ENCODE results near the gene FUT6.
A peak's percentile ranks its signal among the peaks of the same experiment; 100 is the strongest.

FUT6 gene

GRCh38 chr19:5827342-5827890, 12.1 kb downstream of the FUT6 start:
- H3K27ac Mint-ChIP-seq, result peak overlapping the region; percentile 4
- H3K4me1 Mint-ChIP-seq, result peaks cover 15 to 23% of the 10 kb centered on the region in 2 donors
- no peak for ATAC-seq (replicated peaks)
- H3K27me3 Mint-ChIP-seq, result peaks cover 9 to 28% of the 10 kb centered on the region in 2 donors
- H3K36me3 Mint-ChIP-seq, result peaks cover 6 to 8% of the 10 kb centered on the region in 2 donors
- H3K9me3 Mint-ChIP-seq, result no peaks in the 10 kb centered on the region
- DNase-seq, result no peak
- H3K4me3 Mint-ChIP-seq, result peak overlapping the region; percentile 89 to 100

GRCh38 chr19:5826531-5827341, 12.8 kb downstream of the FUT6 start:
- no peak for DNase-seq
- Mint-ChIP-seq H3K4me1 (peaks cover 15 to 23% of the 10 kb centered on the region in 2 donors), H3K27ac (peak overlapping the region; percentile 67), H3K36me3 (peaks cover 6 to 8% of the 10 kb centered on the region in 2 donors), H3K9me3 (no peaks in the 10 kb centered on the region), H3K27me3 (peaks cover 9 to 22% of the 10 kb centered on the region in 2 donors), H3K4me3 (peak overlapping the region; percentile 89 to 100)
- ATAC-seq (replicated peaks), result no peak

- ATAC-seq (replicated peaks) (no peak), DNase-seq (no peak)
- no peak overlapping the region for H3K4me3 Mint-ChIP-seq
- peaks cover 4 to 9% of the 10 kb centered on the region in 2 donors for H3K36me3 Mint-ChIP-seq
- H3K27ac Mint-ChIP-seq, result no peak overlapping the region
- H3K4me1 Mint-ChIP-seq, result peaks cover 14 to 22% of the 10 kb centered on the region in 2 donors
- peaks cover 11 to 25% of the 10 kb centered on the region in 2 donors for H3K27me3 Mint-ChIP-seq
- no peaks in the 10 kb centered on the region for H3K9me3 Mint-ChIP-seq
These were observed 14.3 kb downstream of the FUT6 start for GRCh38 chr19:5825178-5825577.

- Mint-ChIP-seq H3K4me3 (no peak overlapping the region), H3K9me3 (no peaks in the 10 kb centered on the region), H3K4me1 (peaks cover 12 to 19% of the 10 kb centered on the region in 2 donors), H3K27me3 (peaks cover 8 to 24% of the 10 kb centered on the region in 2 donors), H3K36me3 (peaks cover 2 to 6% of the 10 kb centered on the region in 2 donors), H3K27ac (no peak overlapping the region)
- DNase-seq (no peak), ATAC-seq (replicated peaks) (no peak)
These were observed 14.8 kb downstream of the FUT6 start for GRCh38 chr19:5824751-5825150.

GRCh38 chr19:5823579-5824281, 15.8 kb downstream of the FUT6 start:
- ATAC-seq (replicated peaks) (no peak), DNase-seq (no peak)
- H3K9me3 Mint-ChIP-seq, result no peaks in the 10 kb centered on the region
- no peak overlapping the region for H3K4me3 Mint-ChIP-seq
- peaks cover 8 to 27% of the 10 kb centered on the region in 2 donors for H3K27me3 Mint-ChIP-seq
- no peak overlapping the region for H3K27ac Mint-ChIP-seq
- peaks cover 12 to 19% of the 10 kb centered on the region in 2 donors for H3K4me1 Mint-ChIP-seq
- H3K36me3 Mint-ChIP-seq, result peaks cover 2 to 6% of the 10 kb centered on the region in 2 donors

GRCh38 chr19:5822181-5822844, 17.2 kb downstream of the FUT6 start:
- Mint-ChIP-seq H3K27ac (no peak overlapping the region), H3K27me3 (peaks cover 8 to 30% of the 10 kb centered on the region in 2 donors), H3K4me1 (peaks cover 9 to 11% of the 10 kb centered on the region in 2 donors), H3K9me3 (no peaks in the 10 kb centered on the region), H3K36me3 (peaks cover 0 to 3% of the 10 kb centered on the region in 2 donors), H3K4me3 (no peak overlapping the region)
- no peak for ATAC-seq (replicated peaks)
- no peak for DNase-seq

- Mint-ChIP-seq H3K4me1 (peaks cover 2 to 5% of the 10 kb centered on the region in 2 donors), H3K27ac (no peak overlapping the region), H3K36me3 (peaks cover 0 to 3% of the 10 kb centered on the region in 2 donors), H3K27me3 (peaks cover 14 to 30% of the 10 kb centered on the region in 2 donors), H3K4me3 (no peak overlapping the region), H3K9me3 (no peaks in the 10 kb centered on the region)
- no peak for ATAC-seq (replicated peaks)
- DNase-seq, result no peak
These were observed 17.9 kb downstream of the FUT6 start for GRCh38 chr19:5821521-5822180.

GRCh38 chr19:5820785-5821184, 18.7 kb downstream of the FUT6 start:
- no peak overlapping the region for H3K27ac Mint-ChIP-seq
- no peak overlapping the region for H3K4me3 Mint-ChIP-seq
- peaks cover 0 to 3% of the 10 kb centered on the region in 2 donors for H3K36me3 Mint-ChIP-seq
- H3K27me3 Mint-ChIP-seq, result peaks cover 21 to 35% of the 10 kb centered on the region in 2 donors
- DNase-seq (no peak), ATAC-seq (replicated peaks) (no peak)
- no peaks in the 10 kb centered on the region for H3K9me3 Mint-ChIP-seq
- no peaks in the 10 kb centered on the region for H3K4me1 Mint-ChIP-seq

GRCh38 chr19:5818594-5818993, 20.9 kb downstream of the FUT6 start:
- Mint-ChIP-seq H3K4me1 (no peaks in the 10 kb centered on the region), H3K27me3 (peaks cover 21 to 40% of the 10 kb centered on the region in 2 donors)

GRCh38 chr19:5817218-5817617, 22.3 kb downstream of the FUT6 start:
- Mint-ChIP-seq H3K36me3 (peaks cover 0 to 3% of the 10 kb centered on the region in 2 donors), H3K4me1 (no peaks in the 10 kb centered on the region), H3K27ac (no peak overlapping the region), H3K4me3 (no peak overlapping the region), H3K27me3 (peaks cover 21 to 40% of the 10 kb centered on the region in 2 donors), H3K9me3 (peaks cover 0 to 2% of the 10 kb centered on the region in 2 donors)
- DNase-seq (no peak), ATAC-seq (replicated peaks) (no peak)

More at GRCh38 chr19:5818594-5818993, 20.9 kb downstream of the FUT6 start:
- ATAC-seq (replicated peaks) (no peak), DNase-seq (no peak)
- no peak overlapping the region for H3K4me3 Mint-ChIP-seq
- no peak overlapping the region for H3K27ac Mint-ChIP-seq
- H3K9me3 Mint-ChIP-seq, result peaks cover 0 to 2% of the 10 kb centered on the region in 2 donors
- peaks cover 0 to 3% of the 10 kb centered on the region in 2 donors for H3K36me3 Mint-ChIP-seq

- Mint-ChIP-seq H3K27me3 (peaks cover 17 to 32% of the 10 kb centered on the region in 2 donors), H3K4me1 (no peaks in the 10 kb centered on the region), H3K4me3 (no peak overlapping the region), H3K9me3 (peaks cover 0 to 2% of the 10 kb centered on the region in 2 donors), H3K27ac (no peak overlapping the region), H3K36me3 (no peaks in the 10 kb centered on the region)
- no peak for ATAC-seq (replicated peaks)
- DNase-seq, result no peak
These were observed 24.7 kb downstream of the FUT6 start for GRCh38 chr19:5814852-5815246.

GRCh38 chr19:5814123-5814851, 25.2 kb downstream of the FUT6 start:
- Mint-ChIP-seq H3K4me1 (no peaks in the 10 kb centered on the region), H3K4me3 (no peak overlapping the region), H3K36me3 (no peaks in the 10 kb centered on the region), H3K27ac (no peak overlapping the region), H3K9me3 (peaks cover 0 to 2% of the 10 kb centered on the region in 2 donors), H3K27me3 (peaks cover 17 to 32% of the 10 kb centered on the region in 2 donors)
- DNase-seq (no peak), ATAC-seq (replicated peaks) (no peak)

GRCh38 chr19:5811117-5811516, 28.4 kb downstream of the FUT6 start:
- ATAC-seq (replicated peaks) (no peak), DNase-seq (no peak)
- no peaks in the 10 kb centered on the region for H3K4me1 Mint-ChIP-seq
- peaks cover 0 to 2% of the 10 kb centered on the region in 2 donors for H3K9me3 Mint-ChIP-seq
- H3K4me3 Mint-ChIP-seq, result no peak overlapping the region
- no peaks in the 10 kb centered on the region for H3K36me3 Mint-ChIP-seq
- H3K27ac Mint-ChIP-seq, result no peak overlapping the region
- peaks cover 2 to 12% of the 10 kb centered on the region in 2 donors for H3K27me3 Mint-ChIP-seq

All from stimulated activated naive B cell treated with anti-CD40 and anti-IgM and Interleukin-4, amounts not matched to agents 10 μg/mL and 1 μg/mL and 100 μg/mL, for 72 hours (primary cell).